Vein endothelial cell (primary cell): ENCODE results near the gene HAPLN2. TPM values are rescaled to one million over a fixed set of nuclear protein-coding genes. Genes with fewer than 3 reads are reported as not detected.

Source experiments
- total RNA-seq: library from RNA; depleted of rRNA; stranded (reverse); fragments of >200 nt; gene quantifications from 2 replicates; pipeline ENCODE4 v1.2.3, GENCODE V29; 2012

The HAPLN2 gene
- not detected in 2 replicates for total RNA-seq

GRCh38 chr1:156618853-156619581 is at the start of gene HAPLN2:
Gene HAPLN2 (plus strand): TSS chr1:156619415. CDS start chr1:156623491, 4,076 bp downstream.

GRCh38 chr1:156571919-156572662 is 47.1 kb upstream of the HAPLN2 start, which contains the start of gene IQGAP3:
Gene IQGAP3 (minus strand): TSS chr1:156572565. CDS start chr1:156572529, 36 bp downstream.

GRCh38 chr1:156579472-156579871 is 39.7 kb upstream of the HAPLN2 start, which contains the start of gene TTC24:
Gene TTC24 (plus strand): TSS chr1:156579723. CDS start chr1:156581365, 1,642 bp downstream.

GRCh38 chr1:156591432-156592157 is 27.6 kb upstream of the HAPLN2 start, which contains the start of gene NAXE:
Gene NAXE (plus strand): TSS chr1:156591776. CDS start chr1:156591805, 29 bp downstream.

GRCh38 chr1:156601122-156601830 is 17.9 kb upstream of the HAPLN2 start, which contains the start of gene GPATCH4:
Gene GPATCH4 (minus strand): TSS chr1:156601479.

GRCh38 chr1:156641761-156642264 is 22.6 kb downstream of the HAPLN2 start, which contains the start of gene BCAN:
Gene BCAN (plus strand): TSS chr1:156642117. CDS start chr1:156646055, 3,938 bp downstream.

Other genes with a start within 250 kb of the HAPLN2 start
- 21.6 and 29.4 TPM in 2 replicates for gene MEF2D, start 118.6 kb upstream of the HAPLN2 start, total RNA-seq
- gene IQGAP3, start 46.9 kb upstream of the HAPLN2 start, total RNA-seq, result 19.6 and 21.5 TPM in 2 replicates
- not detected in 2 replicates for gene TTC24, start 39.7 kb upstream of the HAPLN2 start, total RNA-seq
- gene NAXE, start 27.6 kb upstream of the HAPLN2 start, total RNA-seq, result 73.1 and 110 TPM in 2 replicates
- gene GPATCH4, start 17.9 kb upstream of the HAPLN2 start, total RNA-seq, result 20.6 and 26.7 TPM in 2 replicates
- 0.10 TPM in 1 of 2 replicates, not detected in the other for gene BCAN, start 22.7 kb downstream of the HAPLN2 start, total RNA-seq
- gene NES, start 58.0 kb downstream of the HAPLN2 start, total RNA-seq, result 81.7 and 150 TPM in 2 replicates
- 0.65 TPM in 1 of 2 replicates, not detected in the other for gene CRABP2, start 86.2 kb downstream of the HAPLN2 start, total RNA-seq
- 7.0 and 14.7 TPM in 2 replicates for gene METTL25B, start 109.1 kb downstream of the HAPLN2 start, total RNA-seq
- gene ISG20L2, start 109.4 kb downstream of the HAPLN2 start, total RNA-seq, result 34.0 and 45.1 TPM in 2 replicates
- gene MRPL24, start 121.7 kb downstream of the HAPLN2 start, total RNA-seq, result 29.1 and 34.1 TPM in 2 replicates
- 214 and 234 TPM in 2 replicates for gene HDGF, start 132.3 kb downstream of the HAPLN2 start, total RNA-seq
- gene PRCC, start 148.1 kb downstream of the HAPLN2 start, total RNA-seq, result 26.5 and 35.3 TPM in 2 replicates
- 0.33 TPM in 1 of 2 replicates, not detected in the other for gene SH2D2A, start 197.4 kb downstream of the HAPLN2 start, total RNA-seq
- gene INSRR, start 239.7 kb downstream of the HAPLN2 start, total RNA-seq, result not detected in 2 replicates
- not detected in 2 replicates for gene NTRK1, start 241.4 kb downstream of the HAPLN2 start, total RNA-seq